COLO668 (cell line): Measurements from ENCODE around the gene ASMTL.
"Not testable (repeated sequence)": the region's sequence is repeated elsewhere in the genome, so short reads cannot be mapped to it uniquely, and the experiment has no call there.

Experiments used
- DNase-seq: peaks from one replicate; lab custom pipeline; 2025; ENCODE audit not compliant: unreplicated experiment; lab: John Stamatoyannopoulos, UW

ASMTL gene

DNA sequence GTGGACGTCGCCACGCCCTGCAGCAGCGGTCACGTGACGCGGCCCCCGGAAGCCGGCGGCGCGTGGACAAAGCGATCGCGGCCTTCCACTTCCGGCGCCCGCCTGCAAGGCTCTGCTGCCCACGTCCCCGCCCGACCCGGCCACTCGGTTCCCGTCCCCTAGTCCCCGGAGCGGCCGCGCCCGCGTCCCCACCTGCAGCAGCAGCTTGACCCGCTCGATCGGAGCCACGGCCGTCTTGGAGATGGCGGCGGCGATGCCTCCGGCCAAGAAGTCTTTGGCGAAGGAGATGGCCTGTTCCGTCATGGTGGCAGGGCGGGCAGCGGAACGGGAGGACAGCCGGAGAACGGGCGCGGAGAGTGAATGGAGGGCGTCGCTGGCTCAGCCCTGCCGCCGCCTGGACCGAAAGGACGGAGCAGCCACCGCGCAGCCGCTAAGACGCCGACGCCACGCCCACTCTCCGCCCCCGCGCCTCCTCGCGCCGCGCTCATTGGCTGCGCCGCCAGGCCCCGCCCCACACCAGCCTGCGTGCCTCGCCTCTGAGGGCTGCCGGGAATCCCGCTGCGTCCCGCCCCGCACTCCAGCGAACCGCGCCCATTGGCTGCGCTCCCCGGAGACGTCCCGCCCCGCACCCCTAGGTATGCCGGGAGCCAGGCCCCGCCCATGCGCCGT, 60.9 kb downstream of the ASMTL start, which contains the start of gene SLC25A6:
SLC25A6 (minus strand) TSS at position 407 of the 669 bp plus-strand sequence; CDS start at position 303, 104 bp downstream.
- no peak for DNase-seq

- DNase-seq, result no peak
These were observed 61.4 kb downstream of the ASMTL start for GRCh38 chrX:1391370-1391706.

- DNase-seq, result no peak
These were observed 61.9 kb downstream of the ASMTL start for GRCh38 chrX:1390621-1391369.

GRCh38 chrX:1389993-1390285, 62.8 kb downstream of the ASMTL start:
- no peak for DNase-seq

DNA sequence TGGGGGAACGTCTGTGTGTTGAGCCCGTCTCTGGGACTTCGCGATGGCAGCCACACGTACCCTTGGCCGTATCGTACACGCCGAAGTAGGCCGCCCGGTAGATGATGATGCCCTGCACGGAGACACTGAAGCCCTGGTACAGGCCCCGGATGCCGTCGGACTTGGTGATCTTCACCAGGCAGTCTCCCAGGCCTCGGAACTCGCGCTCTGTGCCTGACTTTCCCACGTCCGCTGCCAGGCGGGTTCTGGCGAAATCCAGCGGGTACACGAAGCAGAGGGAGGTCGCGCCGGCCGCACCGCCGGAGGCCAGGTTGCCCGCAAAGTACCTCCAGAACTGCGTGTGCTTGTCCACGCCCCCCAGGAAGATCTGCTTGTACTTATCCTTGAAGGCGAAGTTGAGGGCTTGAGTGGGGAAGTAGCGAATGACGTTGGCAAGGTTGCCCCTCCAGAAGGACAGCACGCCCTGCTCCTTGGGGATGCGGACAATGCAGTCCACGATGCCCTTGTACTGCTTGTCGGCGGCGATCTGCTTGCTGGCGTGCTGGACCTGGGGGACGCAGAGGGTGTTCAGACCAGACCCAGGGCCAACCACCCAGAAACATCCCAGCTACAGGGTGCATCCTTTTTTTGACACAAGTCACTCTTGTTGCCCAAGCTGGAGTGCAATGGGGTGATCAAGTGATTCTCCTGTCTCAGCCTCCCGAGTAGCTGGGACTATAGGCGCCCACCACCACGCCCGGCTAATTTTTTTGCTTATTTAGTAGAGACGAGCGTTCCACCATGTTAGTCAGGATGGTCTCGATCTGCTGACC, 63.3 kb downstream of the ASMTL start:
- DNase-seq, result no peak

- no peak for DNase-seq
These were observed 64.1 kb downstream of the ASMTL start for GRCh38 chrX:1388651-1389050.

GRCh38 chrX:1387141-1387776, 65.5 kb downstream of the ASMTL start:
- no peak for DNase-seq

DNA sequence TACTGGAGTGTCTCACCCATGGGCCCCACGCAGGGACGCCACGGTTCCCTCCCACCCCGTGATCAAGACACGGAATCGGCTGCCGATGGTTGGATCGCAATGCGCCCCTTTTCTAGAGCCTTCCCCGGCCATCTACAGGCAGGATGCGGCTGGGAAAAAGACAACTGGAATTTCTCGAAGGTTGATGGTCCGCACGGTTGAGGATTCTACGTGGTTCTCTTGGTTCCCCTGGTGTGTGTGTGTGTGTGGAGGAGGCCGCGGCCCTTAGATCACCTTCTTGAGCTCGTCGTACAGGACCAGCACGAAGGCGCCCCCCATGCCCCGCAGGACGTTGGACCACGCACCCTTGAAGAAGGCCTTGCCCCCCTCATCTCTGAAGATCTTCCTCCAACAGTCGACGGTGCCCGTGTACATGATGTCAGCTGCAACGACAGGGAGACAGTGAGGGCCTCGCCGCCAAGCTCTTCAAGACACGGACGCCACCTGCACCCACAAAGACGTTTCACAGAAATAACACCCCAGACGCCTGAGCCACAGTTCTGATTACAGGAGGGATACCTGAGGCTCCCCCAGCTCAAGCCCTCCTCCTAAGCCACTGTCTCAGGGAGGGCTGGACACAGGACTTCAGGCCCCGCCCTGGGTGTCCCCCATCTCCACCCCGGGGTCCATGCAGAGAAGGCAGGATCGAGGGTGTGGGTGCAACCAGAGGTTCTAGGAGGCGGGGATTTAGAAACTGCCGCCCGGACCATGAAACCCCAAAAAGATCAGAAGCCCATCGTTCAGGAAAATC, 66.2 kb downstream of the ASMTL start:
- DNase-seq, result no peak

DNA sequence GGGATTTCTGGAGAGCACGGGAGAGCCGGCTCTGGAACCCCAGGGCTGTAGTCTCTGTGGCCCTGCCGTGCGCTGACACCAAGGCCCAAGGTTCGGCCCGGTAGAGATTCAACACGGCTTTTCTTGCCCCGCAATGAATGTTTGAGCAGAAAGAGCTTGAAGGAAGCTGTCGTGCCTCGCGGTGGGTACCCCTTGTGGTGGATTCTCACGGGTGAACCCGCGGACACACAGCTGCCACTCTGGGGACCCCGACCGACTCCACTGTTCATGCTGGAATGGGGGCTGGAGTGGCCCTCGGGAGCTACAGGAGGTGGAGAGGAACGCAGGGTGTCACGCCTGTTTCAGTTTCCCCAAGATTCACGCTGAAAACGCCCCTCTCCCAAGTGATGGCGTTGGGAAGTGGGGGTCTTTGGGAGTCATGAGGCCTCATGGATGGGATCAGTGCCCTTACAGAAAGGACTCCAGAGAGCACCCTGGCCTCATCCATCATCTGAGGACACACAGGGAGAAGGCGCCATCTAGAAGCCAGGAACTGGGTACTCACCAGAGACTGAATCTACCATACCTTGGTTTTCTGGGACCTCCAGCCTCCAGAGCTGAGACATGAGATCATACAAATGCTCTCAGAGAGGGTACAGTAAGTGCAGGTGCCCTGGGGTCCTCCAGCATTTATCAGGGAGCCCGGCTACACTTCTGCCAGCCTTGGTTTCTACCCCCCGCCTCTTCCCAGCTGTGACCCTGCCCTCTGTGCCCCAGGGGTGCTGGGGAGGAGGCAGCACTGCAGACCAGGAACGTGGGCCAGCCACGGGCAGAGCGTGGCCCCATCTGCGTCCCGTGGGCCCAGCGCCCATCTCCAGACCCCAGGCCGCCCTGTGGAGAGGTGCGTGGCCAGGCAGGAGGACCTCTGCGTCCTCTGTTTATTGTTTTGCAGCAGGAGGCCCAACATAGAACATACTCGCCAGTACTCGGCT, 67.2 kb downstream of the ASMTL start:
- DNase-seq, result no peak

GRCh38 chrX:1384658-1385252, 68.0 kb downstream of the ASMTL start:
- no peak for DNase-seq

GRCh38 chrX:1380672-1381233, 72.0 kb downstream of the ASMTL start:
- no peak for DNase-seq

DNA sequence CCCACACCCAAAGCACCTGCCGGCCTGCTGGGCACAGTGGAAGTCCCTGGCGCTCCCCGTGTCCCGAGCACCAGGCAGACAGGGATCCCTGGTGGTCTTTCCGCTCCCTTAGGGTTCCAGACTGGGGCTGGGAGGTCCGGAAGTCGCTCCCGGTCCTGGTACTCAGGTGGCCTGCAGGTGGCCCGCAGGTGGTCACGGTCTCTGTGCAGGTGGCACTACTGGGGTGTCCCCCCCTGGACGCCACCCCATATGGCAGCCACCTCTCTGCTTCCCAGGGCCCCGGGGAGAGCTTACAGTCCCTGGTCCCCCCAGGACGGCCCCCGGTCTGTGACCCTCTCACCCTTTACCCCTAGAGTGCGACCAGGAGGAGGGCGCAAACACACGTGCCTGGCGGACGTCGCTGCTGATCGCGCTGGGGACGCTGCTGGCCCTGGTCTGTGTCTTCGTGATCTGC, 74.4 kb downstream of the ASMTL start:
- DNase-seq, result no peak

DNA sequence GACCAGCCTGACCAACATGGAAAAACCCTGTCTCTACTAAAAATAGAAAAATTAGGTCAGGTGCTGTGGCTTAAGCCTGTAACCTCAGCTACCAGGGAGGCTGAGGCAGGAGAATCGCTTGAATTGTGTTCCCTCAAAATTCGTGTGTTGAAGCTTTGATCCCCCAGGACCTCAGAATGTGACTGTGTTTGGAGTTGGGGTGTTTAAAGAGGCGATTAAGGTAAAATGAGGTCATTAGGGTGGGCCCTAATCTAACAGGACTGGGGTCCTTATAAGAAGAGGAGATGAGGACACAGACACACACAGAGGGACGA, 84.4 kb downstream of the ASMTL start:
- no peak for DNase-seq

DNA sequence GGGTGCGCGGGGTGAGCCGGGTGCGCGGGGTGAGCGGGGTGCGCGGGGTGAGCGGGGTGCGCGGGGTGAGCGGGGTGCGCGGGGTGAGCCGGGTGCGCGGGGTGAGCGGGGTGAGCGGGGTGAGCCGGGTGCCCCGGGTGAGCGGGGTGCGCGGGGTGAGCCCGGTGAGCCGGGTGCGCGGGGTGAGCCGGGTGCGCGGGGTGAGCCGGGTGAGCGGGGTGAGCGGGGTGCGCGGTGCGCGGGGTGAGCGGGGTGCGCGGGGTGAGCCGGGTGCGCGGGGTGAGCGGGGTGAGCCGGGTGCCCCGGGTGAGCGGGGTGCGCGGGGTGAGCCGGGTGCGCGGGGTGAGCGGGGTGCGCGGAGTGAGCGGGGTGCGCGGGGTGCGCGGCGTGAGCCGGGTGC, 86.3 kb downstream of the ASMTL start:
- DNase-seq, result not testable (repeated sequence)

DNA sequence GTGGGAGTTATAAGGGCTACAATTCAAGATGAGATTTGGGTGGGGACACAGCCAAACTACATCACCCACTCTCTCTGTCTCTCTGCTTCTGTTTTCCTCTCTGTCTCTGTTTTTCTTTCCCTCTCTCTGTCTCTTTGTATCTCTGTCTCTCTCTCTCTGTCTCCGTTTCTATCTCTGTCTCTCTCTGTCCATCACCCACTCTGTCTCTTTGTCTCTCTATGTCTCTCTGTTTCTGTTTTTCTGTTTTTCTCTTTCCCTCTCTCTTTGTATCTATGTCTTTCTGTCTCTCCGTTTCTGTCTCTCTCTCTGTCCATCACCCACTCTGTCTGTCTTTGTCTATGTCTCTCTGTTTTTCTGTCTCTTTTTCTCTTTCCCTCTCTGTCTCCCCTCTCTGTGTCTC, 90.8 kb downstream of the ASMTL start:
- DNase-seq, result no peak

DNA sequence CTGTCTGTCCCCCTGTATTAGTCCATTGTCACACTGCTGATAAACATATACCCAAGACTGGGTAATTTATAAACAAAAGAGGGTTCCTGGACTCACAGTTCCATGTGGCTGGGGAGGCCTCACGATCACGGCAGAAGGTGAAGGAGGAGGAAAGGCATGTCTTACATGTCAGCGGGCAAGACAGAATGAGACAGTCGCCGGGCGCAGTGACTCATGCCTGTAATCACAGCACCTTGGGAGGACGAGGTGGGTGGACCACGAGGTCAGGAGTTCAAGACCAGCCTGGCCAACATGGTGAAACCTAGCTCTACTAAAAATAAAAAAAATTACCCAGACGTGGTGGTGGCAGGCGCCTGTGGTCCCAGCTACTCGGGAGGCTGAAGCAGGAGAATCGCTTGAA, 91.4 kb downstream of the ASMTL start:
- DNase-seq, result no peak

- no peak for DNase-seq
These were observed 92.5 kb downstream of the ASMTL start for GRCh38 chrX:1360171-1360570.

DNA sequence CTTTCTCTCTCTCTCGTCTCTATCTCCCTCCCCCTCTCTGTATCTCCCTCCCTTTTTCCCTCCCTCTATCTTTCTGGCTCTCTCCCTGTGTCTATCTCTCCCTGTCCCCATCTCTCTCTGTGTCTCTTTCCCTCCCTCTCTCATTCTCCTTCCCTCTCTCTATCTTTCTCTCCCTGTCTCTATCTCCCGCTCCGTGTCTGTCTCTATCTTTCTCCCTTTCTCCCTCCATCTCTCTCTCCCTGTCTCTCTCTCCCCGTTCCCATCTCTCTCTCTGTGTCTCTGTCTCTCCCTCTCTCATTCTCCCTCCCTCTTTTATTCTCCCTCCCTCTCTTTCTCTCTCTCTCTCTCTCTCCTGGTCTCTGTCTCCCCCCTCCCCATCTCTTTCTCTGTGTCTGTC, 93.2 kb downstream of the ASMTL start:
- DNase-seq, result no peak
